Spinal cord (tissue), 10 donors: Measurements from ENCODE around the gene SCRT2. TPM values are rescaled to one million over a fixed set of nuclear protein-coding genes. Genes with fewer than 3 reads are reported as not detected.

ENCODE experiments used
- DNase-seq, 6 donors: peaks; one replicate each; pipeline versions ENCODE4 v3.0.0 to v3.0.0-alpha.2; 2013 to 2015; ENCODE audit warnings: low spot score in 6 of 6, low read depth in 4 of 6
- H3K27ac ChIP-seq: one replicate; pipeline ENCODE4 v1.5.1; 2013; ENCODE audit warnings: low read depth, low read length, control low read depth
- H3K27me3 ChIP-seq: one replicate; pipeline ENCODE4 v1.6.1; 2013; ENCODE audit warnings: low read length; ENCODE audit not compliant: control insufficient read depth, insufficient read depth
- H3K36me3 ChIP-seq: one replicate; pipeline ENCODE4 v1.6.1; 2013; ENCODE audit warnings: low read length; ENCODE audit not compliant: control insufficient read depth, insufficient read depth
- H3K4me1 ChIP-seq: one replicate; pipeline ENCODE4 v1.6.1; 2013; ENCODE audit warnings: low read length; ENCODE audit not compliant: control insufficient read depth, insufficient read depth
- H3K4me3 ChIP-seq: one replicate; pipeline ENCODE4 v1.5.1; 2013; ENCODE audit warnings: low read depth, low read length, control low read depth
- H3K9me3 ChIP-seq: one replicate; pipeline ENCODE4 v1.6.1; 2013; ENCODE audit warnings: low read length; ENCODE audit not compliant: control insufficient read depth, insufficient read depth
- WGBS: methylation state at CpG from one replicate; pipeline ENCODE4 v1.1.5; 2013; ENCODE audit warnings: missing lambda C conversion rate; ENCODE audit not compliant: insufficient coverage; 5-methylcytosine and 5-hydroxymethylcytosine counted together
- polyA plus RNA-seq, 2 donors: library from polyadenylated mRNA; unstranded; fragments of 120-200 nt; gene quantifications; one replicate each; pipeline ENCODE4 v1.2.1, GENCODE V29; 2013; ENCODE audit not compliant: insufficient read length in 2 of 2
- total RNA-seq, 2 donors: library from RNA; depleted of rRNA in 1 of 2; stranded (reverse); fragments of 120-200 nt in 1 of 2; fragments of >200 nt in 1 of 2; gene quantifications; one replicate each; pipeline versions ENCODE4 v1.2.3 to v1.2.4, GENCODE V29; 2013 to 2014
- donor health status: healthy.

The SCRT2 gene
- total and polyA plus RNA-seq, 4 donors, result 0.40 to 9.8 (median 4.4) TPM

GRCh38 chr20:676315-676937 lies 824 bp upstream of the SCRT2 start:
- DNase-seq, result peak in 2 of 6 donors; percentile 84 to 95
- Histone ChIP-seq H3K4me1 (peaks cover 51% of the 10 kb centered on the region), H3K4me3 (peak overlapping the region; percentile 11), H3K9me3 (no peaks in the 10 kb centered on the region), H3K27ac (no peak overlapping the region), H3K36me3 (peaks cover under 1% of the 10 kb centered on the region), H3K27me3 (peaks cover 16% of the 10 kb centered on the region)
- WGBS, result 0% methylated on average over 14 of the region's 24 CpGs

GRCh38 chr20:675033-675452 lies 559 bp downstream of the SCRT2 start:
- Histone ChIP-seq H3K4me3 (peak overlapping the region; percentile 38), H3K27me3 (peaks cover 17% of the 10 kb centered on the region), H3K27ac (no peak overlapping the region)

GRCh38 chr20:673603-674001 lies 2.0 kb downstream of the SCRT2 start:
- Histone ChIP-seq H3K4me3 (no peak overlapping the region), H3K4me1 (peaks cover 68% of the 10 kb centered on the region), H3K9me3 (no peaks in the 10 kb centered on the region), H3K36me3 (peaks cover 5% of the 10 kb centered on the region), H3K27ac (no peak overlapping the region), H3K27me3 (peaks cover 16% of the 10 kb centered on the region)
- 33% methylated on average over 2 of the region's 3 CpGs for WGBS
- peak in 1 of 6 donors; percentile 54 for DNase-seq

More at GRCh38 chr20:675033-675452, 559 bp downstream of the SCRT2 start:
- Histone ChIP-seq H3K9me3 (no peaks in the 10 kb centered on the region), H3K36me3 (peaks cover 3% of the 10 kb centered on the region), H3K4me1 (peaks cover 59% of the 10 kb centered on the region)
- under 1% methylated on average over 22 of the region's 25 CpGs for WGBS
- DNase-seq, result no peak

GRCh38 chr20:672963-673602 lies 2.5 kb downstream of the SCRT2 start:
- peaks cover 16% of the 10 kb centered on the region for H3K27me3 ChIP-seq
- H3K4me1 ChIP-seq, result peaks cover 68% of the 10 kb centered on the region
- H3K4me3 ChIP-seq, result no peak overlapping the region
- WGBS, result 25% methylated on average over 6 of the region's 7 CpGs
- H3K27ac ChIP-seq, result no peak overlapping the region
- H3K36me3 ChIP-seq, result peaks cover 5% of the 10 kb centered on the region
- H3K9me3 ChIP-seq, result no peaks in the 10 kb centered on the region
- DNase-seq, result no peak

- Histone ChIP-seq H3K27me3 (peaks cover 16% of the 10 kb centered on the region), H3K4me1 (peaks cover 61% of the 10 kb centered on the region), H3K27ac (no peak overlapping the region), H3K9me3 (no peaks in the 10 kb centered on the region), H3K36me3 (peaks cover 5% of the 10 kb centered on the region), H3K4me3 (no peak overlapping the region)
- no peak for DNase-seq
- WGBS, result 69% methylated on average over 9 of the region's 9 CpGs
Observed at GRCh38 chr20:671252-672030, 4.2 kb downstream of the SCRT2 start.

GRCh38 chr20:669573-669972 lies 6.0 kb downstream of the SCRT2 start:
- H3K4me1 ChIP-seq, result peaks cover 44% of the 10 kb centered on the region
- peaks cover 24% of the 10 kb centered on the region for H3K27me3 ChIP-seq
- H3K27ac ChIP-seq, result no peak overlapping the region
- WGBS, result 37% methylated on average over 7 of the region's 7 CpGs
- peak in 1 of 6 donors; percentile 51 for DNase-seq
- H3K36me3 ChIP-seq, result peaks cover 8% of the 10 kb centered on the region
- no peaks in the 10 kb centered on the region for H3K9me3 ChIP-seq
- H3K4me3 ChIP-seq, result no peak overlapping the region

- H3K4me1 ChIP-seq, result peaks cover 36% of the 10 kb centered on the region
- WGBS, result 100% methylated on average over 1 of the region's 3 CpGs
- DNase-seq, result no peak
- no peak overlapping the region for H3K4me3 ChIP-seq
- H3K36me3 ChIP-seq, result peaks cover 10% of the 10 kb centered on the region
- H3K27ac ChIP-seq, result no peak overlapping the region
- H3K9me3 ChIP-seq, result no peaks in the 10 kb centered on the region
- H3K27me3 ChIP-seq, result peaks cover 26% of the 10 kb centered on the region
Observed at GRCh38 chr20:668638-669037, 7.0 kb downstream of the SCRT2 start.

GRCh38 chr20:668050-668449 lies 7.6 kb downstream of the SCRT2 start:
- peaks cover 31% of the 10 kb centered on the region for H3K4me1 ChIP-seq
- H3K36me3 ChIP-seq, result peaks cover 11% of the 10 kb centered on the region
- DNase-seq, result no peak
- H3K4me3 ChIP-seq, result no peak overlapping the region
- no peaks in the 10 kb centered on the region for H3K9me3 ChIP-seq
- H3K27me3 ChIP-seq, result peaks cover 25% of the 10 kb centered on the region
- H3K27ac ChIP-seq, result no peak overlapping the region

GRCh38 chr20:667351-668034 lies 8.1 kb downstream of the SCRT2 start:
- Histone ChIP-seq H3K36me3 (peaks cover 11% of the 10 kb centered on the region), H3K9me3 (no peaks in the 10 kb centered on the region), H3K4me3 (no peak overlapping the region), H3K27ac (no peak overlapping the region), H3K4me1 (peaks cover 29% of the 10 kb centered on the region), H3K27me3 (peaks cover 28% of the 10 kb centered on the region)
- DNase-seq, result peak in 2 of 6 donors; percentile 65 to 79
- WGBS, result 23% methylated on average over 7 of the region's 9 CpGs
